ENCODE measurements around the gene MEG3.

GRCh38 chr14:100803226-100803625, 22.7 kb upstream of the MEG3 start:
- TF ChIP-seq CTCF (conservative IDR thresholded peaks at IDR 0.05; ENCODE audit: low read depth in 2 of 2) (no peak), EZH2 (IDR thresholded peaks at IDR 0.05; ENCODE audit: low read depth, unreplicated experiment) (no peak), POLR2AphosphoS5 (IDR thresholded peaks at IDR 0.05; ENCODE audit: low read depth) (no peak), EZH2phosphoT487 (IDR thresholded peaks at IDR 0.05; ENCODE audit: unreplicated experiment) (no peak), CREB1 (CRISPR knock-in tag; IDR thresholded peaks at IDR 0.05; ENCODE audit: low read depth) (no peak), JUNB (IDR thresholded peaks at IDR 0.05; ENCODE audit: unreplicated experiment) (no peak), NANOG (IDR thresholded peaks at IDR 0.05; ENCODE audit: borderline replicate concordance) (no peak), ZNF114 (CRISPR knock-in tag; IDR thresholded peaks at IDR 0.05) (no peak), REST (IDR thresholded peaks at IDR 0.05; ENCODE audit: unreplicated experiment) (no peak)

Measured in GM23338 (cell line).